Measurements from ENCODE around the gene MBNL1.
"Not testable (repeated sequence)": the region's sequence is repeated elsewhere in the genome, so short reads cannot be mapped to it uniquely, and the experiment has no call there.

Gene MBNL1

DNA sequence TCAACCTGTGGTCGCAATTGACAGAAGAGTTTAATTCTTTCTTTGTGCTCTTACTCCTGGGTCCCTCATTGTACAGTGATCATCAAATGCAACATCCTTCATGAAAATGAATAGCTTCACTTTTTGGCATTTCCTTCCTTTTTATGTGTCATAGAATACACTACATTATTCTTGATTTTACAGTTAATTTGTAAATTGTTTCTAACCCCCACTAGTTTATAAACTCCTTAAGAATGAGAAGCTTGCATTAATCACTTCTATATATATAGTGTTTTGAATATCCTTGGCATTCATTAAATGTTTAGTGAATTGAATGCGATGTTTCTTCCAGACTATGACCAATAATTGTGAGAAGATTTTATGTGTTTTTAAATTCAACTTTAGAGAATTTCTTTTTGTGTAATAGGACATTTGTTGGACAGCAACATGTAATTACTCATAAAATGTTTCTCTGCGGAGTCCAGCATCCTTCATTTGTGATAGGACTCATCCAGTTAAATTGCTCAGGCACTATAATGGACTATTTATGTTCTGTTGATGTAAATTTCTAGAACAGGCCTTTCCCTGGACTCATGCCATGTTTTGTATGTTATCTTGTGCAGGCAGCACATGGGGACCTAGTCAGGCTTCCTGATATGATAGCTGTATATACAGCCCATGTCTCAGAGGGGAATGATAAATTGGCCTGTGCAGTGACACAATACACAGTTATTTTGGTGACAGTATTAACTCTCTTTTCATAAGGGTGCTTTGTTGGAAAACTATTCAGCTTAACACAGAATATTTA is 51.3 kb downstream of the MBNL1 start:
- DNase-seq, result no peak

DNA sequence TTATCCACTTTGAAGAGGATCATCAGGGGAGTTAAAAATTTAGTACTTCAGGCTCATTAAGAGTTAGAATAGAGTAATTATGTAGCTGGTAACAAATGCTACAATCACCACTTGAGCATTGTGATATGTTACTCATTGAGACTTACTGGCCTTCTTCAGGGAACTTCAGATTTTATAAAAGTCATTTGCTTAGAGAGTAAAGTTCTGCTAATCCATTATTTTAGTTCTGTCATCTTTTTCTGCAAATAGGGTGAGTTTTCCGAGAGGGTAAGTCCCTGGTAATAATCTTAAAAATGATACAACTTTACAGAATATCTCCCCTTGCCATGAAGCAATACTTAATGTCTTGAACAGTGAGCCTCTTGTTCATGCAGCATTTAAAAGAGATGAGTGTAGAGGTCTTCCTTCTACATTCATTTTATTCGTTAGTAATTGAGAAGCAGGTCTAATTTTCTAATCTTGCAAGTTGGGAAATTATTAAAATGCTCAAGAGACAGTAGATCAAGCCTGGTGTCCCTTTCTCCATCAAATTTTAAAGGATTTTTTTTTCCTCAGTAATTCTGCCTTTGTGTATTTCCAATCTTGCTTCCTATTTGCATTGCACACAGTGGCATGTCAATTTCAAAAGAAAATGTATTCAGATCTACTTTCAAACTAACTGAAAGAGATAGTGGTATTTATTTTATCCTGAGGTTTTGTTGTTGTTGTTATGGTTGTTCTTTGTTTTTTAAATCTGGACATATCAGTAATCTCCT is 52.6 kb downstream of the MBNL1 start:
- no peak for DNase-seq

DNA sequence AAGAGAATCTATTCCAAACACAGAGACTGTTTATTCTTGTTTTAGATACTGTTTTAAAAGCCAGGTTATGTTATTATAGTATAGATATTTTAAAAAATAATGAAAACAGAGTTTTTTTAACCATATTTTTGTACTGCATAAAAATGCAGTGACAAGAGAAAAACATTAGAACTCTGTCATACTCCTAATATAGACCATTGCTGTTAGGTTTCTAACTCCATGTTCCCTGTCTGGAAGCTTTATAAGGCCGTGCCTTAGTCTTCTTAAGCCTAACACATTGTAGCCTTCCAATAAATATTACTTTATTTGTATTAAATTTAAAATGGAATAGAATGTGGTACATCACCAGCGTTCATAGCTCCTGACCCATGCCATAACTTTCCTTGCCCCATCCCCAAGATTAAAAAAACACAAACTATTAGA is 53.2 kb downstream of the MBNL1 start:
- DNase-seq, result no peak

DNA sequence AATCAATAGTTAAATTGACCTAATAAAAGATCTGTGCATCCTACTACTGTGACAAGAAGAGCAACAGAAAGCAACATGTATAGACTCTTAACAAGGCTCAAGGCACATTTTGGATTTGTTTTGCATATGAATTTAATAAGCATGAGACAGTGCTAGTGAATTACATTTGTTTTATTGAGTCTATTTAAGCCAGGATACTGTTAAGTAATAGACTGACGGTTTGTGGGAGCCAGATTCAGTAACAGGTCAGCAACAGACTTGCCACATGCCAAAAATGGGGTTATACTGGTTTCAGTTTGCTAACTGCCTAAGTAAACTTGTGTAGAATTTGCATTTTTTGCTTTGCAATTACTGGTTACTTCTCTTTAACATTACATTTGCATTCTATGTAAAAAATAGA is 54.0 kb downstream of the MBNL1 start:
- peak in 1 of 5 experiments; percentile 61 for DNase-seq

DNA sequence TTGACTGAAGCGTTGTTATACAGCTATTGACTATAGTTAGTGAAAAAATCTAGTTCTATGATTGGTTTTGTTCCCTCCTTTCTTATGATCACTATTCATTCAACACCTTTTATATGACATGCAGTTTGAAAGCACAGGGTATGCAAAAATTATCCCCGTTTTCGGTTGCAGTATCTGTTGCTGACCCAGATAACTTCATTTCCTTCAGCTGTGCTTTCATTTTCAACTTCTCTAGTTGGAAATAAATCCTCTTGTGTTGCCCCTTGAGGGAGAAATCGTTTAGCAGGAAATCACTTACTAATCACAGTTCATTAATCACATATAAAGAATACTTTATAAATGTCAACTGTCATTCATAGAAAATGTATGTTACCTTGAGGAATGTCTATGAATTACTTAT is 55.1 kb downstream of the MBNL1 start:
- peak in 2 of 5 experiments; percentile 29 to 58 for DNase-seq

DNA sequence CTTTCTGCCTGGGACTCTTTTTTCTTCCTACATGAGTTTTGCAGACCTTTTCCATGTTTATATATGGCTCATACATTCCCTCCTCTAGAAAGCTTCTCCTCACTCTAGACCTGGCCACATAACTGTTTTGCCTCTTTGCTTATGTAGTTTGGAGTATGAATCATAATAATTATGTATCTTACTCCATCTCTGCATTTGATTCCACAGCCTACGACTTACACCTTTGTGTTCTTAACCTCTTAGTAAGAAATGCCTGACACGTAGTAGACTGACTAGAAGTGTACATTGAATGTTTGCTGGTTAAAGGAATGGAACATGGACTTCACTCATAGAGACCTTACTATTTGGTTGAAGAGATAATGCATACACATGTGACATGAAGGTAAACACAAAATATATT is 56.4 kb downstream of the MBNL1 start:
- DNase-seq, result no peak

DNA sequence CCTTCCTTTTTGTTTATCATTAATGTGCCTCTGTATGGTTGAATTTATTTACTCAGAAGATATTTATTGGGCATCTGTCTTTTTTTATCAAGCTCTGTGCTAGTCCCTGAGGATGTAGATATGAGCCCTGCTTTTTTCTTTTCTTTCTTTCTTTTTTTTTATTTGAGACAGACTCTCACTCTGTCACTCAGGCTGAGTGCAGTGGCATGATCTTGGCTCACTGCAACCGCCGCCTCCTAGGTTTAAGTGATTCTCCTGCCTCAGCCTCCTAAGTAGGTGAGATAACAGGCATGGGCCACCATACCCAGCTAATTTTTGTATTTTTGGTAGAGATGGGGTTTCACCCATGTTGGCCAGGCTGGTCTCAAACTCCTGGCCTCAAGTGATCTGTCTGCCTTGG is 58.5 kb downstream of the MBNL1 start:
- no peak for DNase-seq

DNA sequence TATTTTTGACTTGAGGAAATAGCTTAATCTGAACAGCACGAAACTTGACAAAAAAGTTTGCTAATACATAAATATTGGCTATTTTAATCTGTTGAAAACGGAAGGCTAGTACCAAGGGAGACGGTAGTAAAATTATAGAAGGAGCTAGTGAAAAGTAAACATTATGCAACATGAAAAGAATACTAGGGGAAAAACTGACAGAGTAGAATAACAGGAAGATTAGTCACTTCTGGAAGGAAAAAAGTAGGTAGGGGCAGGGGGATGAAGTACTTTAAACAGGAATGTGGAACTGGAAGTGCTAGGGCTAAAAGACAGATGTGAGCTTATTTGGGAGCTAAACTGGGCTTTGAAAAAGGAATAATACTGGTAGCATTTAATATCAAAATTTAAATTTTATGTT is 60.1 kb downstream of the MBNL1 start:
- DNase-seq, result no peak

DNA sequence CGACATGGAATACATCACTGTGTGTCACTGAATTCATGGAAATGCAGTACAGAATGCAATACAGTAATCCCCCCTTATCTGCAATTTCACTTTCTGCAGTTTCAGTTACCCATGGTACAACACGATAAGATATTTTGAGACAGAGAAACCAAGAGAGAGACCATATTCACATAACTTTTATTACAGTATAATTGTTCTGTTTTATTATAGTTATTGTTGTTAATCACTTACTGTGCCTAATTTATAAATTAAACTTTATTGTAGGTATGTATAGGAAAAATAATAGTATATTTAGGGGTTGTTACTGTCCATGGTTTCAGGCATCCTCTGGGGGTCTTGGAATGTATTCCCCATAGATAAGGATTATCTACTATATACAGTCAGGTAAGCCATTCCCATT is 61.8 kb downstream of the MBNL1 start:
- DNase-seq, result no peak

DNA sequence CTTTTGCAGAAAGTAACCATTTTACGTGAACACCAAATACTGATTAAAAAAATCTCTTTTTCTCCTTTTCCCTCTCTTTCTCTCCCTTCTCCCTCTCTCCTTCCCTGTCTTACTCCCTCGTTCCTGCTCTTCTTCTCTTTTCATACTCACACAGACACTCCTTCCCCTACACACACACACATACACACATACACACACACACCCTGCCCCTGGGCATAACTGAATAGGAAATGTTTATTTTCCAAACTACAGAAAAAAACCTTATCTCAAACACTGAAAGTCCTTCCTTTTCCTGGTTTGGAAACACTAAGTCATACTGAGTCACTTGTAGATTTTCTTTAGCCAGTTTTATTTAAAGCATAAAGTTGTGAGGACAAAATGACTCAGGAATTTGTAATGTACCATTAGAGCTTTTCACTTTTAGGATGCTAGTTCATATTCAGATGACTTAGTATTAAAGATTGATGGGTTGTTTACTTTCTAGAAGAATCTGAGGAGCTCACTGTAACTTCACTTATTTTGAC is 62.4 kb downstream of the MBNL1 start:
- no peak for DNase-seq

DNA sequence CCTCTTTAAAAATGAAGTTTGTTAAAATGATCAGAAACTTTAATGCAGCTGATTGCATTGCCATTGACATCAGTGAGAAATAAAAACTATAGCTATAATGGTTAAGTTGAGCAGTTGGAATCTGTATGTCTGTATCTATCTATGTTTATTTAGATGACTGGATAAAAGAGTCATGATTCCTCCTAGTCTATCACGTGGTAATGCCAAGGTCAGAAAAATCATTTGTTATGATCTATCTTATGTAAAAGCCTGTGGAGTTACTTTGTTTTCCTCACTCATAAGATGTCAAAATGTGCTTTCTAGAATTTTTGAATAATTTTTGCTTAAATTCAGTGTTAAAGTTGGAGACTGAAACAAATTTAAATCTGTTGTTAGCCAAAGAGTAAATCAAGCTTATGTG is 63.3 kb downstream of the MBNL1 start:
- DNase-seq, result no peak

DNA sequence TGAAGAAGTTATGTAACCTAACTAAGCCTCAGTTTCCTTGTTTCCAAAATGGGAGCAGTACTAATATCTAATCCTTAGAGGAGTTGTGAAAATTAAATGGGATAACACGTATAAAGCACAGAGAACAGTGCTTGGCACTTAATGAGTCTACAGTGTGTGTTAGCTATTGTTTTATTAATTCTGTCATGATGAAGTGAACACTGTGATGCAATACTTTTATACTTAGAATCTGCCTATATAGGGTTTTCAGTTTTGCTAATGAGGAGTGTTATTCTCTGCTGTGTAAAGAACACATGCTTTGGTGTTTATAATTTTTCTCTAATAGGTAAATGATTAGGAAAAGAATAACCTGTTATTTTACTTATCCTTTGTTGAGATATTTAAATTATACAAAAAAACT is 65.2 kb downstream of the MBNL1 start:
- no peak for DNase-seq

DNA sequence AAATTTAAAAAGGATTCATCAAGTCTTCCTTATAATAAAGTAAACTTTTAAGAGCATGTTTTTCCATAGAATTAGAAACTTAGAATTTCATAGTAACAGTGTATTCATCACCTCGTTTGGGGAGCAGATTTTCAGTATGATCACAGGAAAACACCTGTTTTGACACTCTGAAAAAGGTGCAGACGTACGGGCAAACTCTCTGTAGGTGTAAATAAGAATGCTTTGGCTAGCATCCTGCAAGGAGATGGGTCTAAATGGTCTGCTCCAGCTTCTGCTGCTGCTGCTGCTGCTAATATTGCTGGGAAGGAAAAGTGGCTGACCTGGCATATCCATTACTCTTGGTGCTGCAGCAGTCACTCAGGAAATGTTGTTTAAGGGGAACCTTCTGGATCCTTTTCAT is 66.0 kb downstream of the MBNL1 start:
- no peak for DNase-seq

DNA sequence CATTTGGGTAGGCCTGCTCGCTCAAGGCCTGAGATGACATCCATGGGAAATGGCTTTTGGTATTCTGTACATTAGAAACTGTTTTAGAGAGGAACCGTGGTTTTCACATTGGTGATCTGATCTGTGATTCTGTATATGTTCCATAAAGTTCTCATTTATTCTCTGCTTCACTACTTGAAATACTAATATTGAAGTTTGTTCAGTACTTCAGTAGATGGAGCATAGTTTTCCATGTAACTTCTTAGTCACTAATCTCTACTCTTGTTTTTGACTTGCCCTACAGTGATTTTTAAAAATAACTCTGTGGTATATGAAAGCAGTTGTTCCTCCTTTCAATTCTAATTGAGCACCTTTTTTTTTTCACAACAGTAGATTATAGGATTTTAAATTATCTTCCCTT is 66.5 kb downstream of the MBNL1 start:
- no peak for DNase-seq

DNA sequence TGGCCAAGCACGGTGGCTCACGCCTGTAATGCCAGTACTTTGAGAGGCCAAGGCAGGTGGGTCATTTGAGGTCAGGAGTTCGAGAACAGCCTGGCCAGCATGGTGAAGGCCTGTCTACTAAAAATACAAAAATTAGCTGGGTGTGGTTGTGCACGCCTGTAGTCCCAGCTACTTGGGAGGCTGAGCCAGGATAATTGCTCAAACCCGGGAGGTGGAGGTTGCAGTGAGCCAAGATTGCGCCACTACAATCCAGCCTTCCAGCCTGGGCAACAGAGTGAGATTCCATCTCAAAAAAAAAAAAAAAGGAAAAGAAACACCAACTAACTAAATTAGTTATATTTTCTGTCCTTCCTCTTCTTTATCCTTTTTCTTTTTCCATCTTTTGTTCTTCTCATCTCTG is 68.6 kb downstream of the MBNL1 start:
- DNase-seq, result not testable (repeated sequence)

DNA sequence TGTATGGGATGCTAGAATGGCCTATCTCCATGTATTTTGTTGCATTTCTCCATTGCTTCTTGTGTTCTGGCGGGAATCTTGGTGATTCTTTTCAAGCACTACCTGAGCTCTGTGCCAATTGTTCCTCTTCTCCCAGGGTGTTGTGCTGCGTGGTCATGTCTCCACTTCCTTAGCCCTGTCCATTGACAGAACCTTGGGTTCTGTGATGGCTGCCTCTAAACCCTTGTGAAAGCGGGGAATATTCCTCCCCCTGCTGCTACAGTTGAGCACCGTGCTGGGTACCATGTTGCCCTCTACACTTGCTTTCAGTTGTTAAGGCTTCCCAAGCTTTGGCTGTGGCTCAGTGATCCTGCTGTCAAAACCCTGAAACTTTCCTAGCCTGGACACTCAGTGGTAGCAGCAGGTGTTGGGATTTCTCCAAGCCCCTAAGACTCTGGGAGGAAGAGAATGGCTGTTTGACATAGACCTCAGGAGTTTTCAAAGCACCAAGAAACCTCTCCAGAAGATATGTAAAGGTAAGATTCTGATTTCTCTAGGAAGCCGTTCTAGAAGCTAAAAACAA is 69.5 kb downstream of the MBNL1 start:
- no peak for DNase-seq

DNA sequence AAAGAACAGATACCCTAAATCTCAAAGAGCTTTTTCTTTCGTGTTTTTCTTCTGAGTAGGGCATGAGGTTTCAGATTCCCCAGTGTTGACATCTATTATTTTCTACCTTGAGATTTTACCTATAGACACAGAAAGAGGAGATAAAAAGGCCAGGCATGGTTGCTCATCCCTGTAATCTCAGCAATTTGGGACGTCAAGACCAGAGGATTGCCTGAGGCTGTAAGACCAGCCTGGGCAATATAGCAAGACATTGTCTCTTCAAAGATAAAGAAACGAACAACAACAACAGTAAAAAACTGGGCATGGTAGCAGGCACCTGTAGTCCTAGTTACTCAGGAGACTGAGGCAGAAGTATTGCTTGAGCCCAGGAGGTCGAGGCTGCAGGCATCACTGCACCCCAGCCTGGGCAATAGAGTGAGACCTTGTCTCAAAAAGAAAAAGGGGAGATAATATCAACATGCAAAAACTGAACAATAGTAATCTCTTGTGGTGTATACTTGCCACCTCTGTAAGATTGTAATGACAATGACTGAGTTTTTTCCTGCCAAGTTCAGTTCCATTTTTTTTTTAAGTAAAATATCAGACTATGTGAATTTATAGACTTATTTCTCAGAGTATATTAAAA is 71.3 kb downstream of the MBNL1 start:
- peak in 1 of 5 experiments; percentile 53 for DNase-seq

DNA sequence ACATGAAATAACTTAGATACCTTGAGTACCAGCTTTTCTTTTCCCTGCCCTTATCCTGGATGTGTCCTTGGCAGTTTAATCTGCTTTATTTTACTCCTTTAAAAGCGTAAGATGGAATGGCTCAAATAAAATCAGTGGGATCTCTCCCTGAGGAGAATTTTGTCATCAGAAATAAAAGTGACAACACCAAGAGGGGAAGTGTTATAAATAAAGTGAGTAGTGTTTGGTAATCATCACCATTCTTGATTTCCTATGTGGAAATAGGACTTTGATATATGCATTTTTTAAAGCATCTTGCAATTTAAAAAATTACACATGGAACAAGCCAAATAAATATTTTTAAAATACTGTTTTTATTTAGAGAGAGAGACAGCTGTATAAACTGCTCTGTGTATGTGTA is 76.5 kb downstream of the MBNL1 start:
- no peak for DNase-seq

DNA sequence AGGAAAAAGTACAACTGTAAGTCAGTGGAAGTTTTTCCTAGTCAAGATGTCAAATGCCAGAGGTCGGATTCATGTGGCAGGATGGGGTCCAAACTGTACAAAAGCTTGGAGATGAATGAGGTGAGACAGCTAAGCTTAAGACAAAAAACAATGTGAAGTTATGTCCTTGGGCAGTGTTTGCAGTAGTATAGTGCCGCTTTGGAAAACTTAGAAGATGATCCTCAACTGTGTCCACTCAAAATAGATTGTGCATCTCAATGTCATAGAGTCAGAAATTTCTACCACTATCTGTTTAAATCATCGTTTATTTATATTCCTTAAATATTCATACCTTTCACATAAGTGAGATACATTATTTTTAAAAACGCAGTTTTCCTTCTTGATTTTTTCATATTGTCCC is 77.3 kb downstream of the MBNL1 start:
- DNase-seq, result no peak

DNA sequence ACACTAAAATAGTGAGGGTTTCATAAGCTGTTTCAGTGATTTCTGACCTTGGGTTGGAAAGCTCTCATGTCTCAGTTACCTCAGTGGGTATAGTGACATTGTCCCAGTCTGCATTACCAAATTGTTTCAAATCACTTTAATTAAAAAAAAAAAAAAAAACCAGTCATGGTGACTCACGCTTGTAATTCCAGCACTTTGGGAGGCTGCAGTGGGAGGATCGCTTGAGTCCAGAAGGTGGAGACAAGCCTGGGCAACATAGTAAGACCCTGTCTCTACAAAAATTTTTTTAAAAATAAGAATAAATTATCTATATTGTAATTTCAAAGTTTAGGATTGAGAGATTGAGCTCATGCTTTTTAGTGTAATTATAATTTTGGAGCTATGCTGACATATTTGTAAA is 78.0 kb downstream of the MBNL1 start:
- DNase-seq, result no peak

DNA sequence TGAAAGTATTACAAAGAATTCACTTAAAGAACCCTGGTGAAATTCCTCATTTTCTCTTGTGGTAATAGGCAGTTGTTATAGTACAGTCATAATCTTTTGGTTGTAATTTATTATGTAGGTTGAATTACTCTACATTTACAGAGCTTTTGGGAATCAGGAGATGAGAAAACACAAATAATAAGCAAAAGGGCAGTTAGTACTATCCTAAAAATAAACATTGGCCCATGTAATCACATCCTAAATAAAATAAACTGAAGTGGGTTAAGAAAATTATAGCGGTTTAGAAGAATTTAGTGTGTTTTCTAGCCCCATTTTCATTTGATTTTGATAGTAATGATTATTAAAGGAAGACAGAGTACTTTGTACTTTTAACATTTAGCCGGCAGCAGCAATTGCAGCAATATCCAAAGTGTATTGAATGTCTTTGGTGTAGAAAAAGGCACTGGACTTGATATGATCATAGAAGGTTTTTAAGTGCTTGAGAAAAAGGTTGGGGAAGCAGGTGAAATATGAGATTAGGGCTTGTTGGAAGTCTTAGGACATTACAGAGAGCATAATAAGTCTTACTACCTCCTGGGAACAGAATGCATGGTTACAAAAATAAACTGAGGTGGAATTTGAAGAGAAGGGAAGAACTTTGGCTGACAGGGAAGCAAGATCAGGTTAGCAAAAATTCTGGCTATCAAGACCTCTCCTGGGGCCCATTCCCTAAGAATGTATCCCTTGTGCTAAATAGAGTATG is 79.9 kb downstream of the MBNL1 start:
- DNase-seq, result no peak

DNA sequence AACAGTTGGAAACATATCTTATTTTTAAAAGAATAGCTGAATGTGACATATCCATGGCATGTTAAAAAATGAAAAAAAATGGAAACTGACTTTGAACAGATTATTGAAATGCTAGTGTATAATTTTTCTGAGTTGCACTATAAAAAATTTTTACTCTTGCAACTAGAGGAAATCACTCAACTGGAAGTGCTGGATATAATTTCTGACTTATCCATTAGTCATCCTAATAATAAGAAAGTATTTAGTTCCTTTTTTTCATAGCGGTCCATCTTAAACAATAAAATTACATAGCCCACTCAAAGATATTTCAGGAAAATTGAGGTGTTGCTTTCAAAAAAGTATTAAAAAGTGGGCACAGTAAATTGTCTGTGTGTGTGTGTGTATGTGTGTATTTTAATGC is 80.7 kb downstream of the MBNL1 start:
- DNase-seq, result no peak

DNA sequence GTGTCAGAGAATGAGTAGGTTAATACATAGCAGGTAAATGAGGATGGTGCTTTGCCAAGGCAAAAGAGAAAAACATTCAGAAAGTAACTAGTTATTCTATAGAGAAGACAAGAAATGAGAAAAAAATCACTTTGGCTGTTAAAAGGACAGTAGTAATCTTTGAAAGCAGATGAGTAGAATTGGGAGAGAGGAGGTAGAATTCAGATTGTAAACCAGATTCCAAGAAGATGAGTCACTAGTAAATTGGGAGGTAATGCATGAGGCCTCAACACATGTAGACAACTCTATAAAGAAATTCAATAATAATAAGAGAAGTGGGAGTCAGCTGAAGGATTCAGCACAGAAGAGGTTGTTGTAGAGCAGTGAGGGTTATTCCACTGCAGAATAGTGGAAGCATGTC is 81.4 kb downstream of the MBNL1 start:
- DNase-seq, result no peak

Measured in T-helper 2 cell (primary cell).